Omental fat pad (tissue), 4 donors: ENCODE measurements around the gene ATAD3C. TPM values are rescaled to one million over a fixed set of nuclear protein-coding genes. Genes with fewer than 3 reads are reported as not detected.

ENCODE experiments used
- ATAC-seq: fragments of 150-250 bp; one replicate; pipeline ENCODE4 v1.9.1; 2016; ENCODE audit warnings: mild to moderate bottlenecking, moderate library complexity; ENCODE audit not compliant: low FRiP score
- DNase-seq: peaks from one replicate; pipeline ENCODE4 v3.0.0-alpha.2; 2019; ENCODE audit warnings: low spot score
- CTCF ChIP-seq, 3 donors: fragments of 450-650 bp; IDR thresholded peaks; one replicate each; pipeline ENCODE4 v1.5.1; 2016 to 2017; ENCODE audit warnings: antibody characterized with exemption in 3 of 3, mild to moderate bottlenecking in 3 of 3, moderate library complexity in 2 of 3
- total RNA-seq, 4 donors: library from RNA; depleted of rRNA; stranded (reverse); fragments of >200 nt; gene quantifications; one replicate each; pipeline ENCODE4 v1.1.0, GENCODE V29; 2016

ATAD3C gene
- total RNA-seq, 4 donors from 2014 or later, result 0.69 to 3.5 (median 2.4) TPM; not detected in 1

- DNase-seq (no peak), ATAC-seq (no peak)
- no peak for TF ChIP-seq CTCF (IDR thresholded peaks at IDR 0.05)
Measured at GRCh38 chr1:1430114-1430982, 19.1 kb upstream of the ATAD3C start.

- no peak for TF ChIP-seq CTCF (IDR thresholded peaks at IDR 0.05)
- no peak for ATAC-seq
- no peak for DNase-seq
Measured at GRCh38 chr1:1430992-1431844, 18.3 kb upstream of the ATAD3C start.

GRCh38 chr1:1431845-1432273 is 17.6 kb upstream of the ATAD3C start:
- ATAC-seq, result no peak
- DNase-seq, result no peak
- no peak for TF ChIP-seq CTCF (IDR thresholded peaks at IDR 0.05)

- DNase-seq (no peak), ATAC-seq (no peak)
- no peak for TF ChIP-seq CTCF (IDR thresholded peaks at IDR 0.05)
Measured at GRCh38 chr1:1432274-1432950, 17.1 kb upstream of the ATAD3C start.

- ATAC-seq (peak; percentile 35), DNase-seq (no peak)
- TF ChIP-seq CTCF (IDR thresholded peaks at IDR 0.05), result no peak
Measured at GRCh38 chr1:1432951-1433803, 16.3 kb upstream of the ATAD3C start.

- DNase-seq (no peak), ATAC-seq (peak; percentile 10)
- TF ChIP-seq CTCF (IDR thresholded peaks at IDR 0.05), result no peak
Measured at GRCh38 chr1:1433804-1434130, 15.7 kb upstream of the ATAD3C start.
